ENCODE measurements around the gene TFCP2L1. TPM values are rescaled to one million over a fixed set of nuclear protein-coding genes. Genes with fewer than 3 reads are reported as not detected.
"Not testable (repeated sequence)": the region's sequence is repeated elsewhere in the genome, so short reads cannot be mapped to it uniquely, and the experiment has no call there.

Gene TFCP2L1
- total RNA-seq, 1 donor from 2014 or later = 0.30 TPM

- DNase-seq (ENCODE audit: missing footprints) (no peak), ATAC-seq (no peak)
- intact Hi-C loops (cut with DNase I) = no loop called here
Measured at GRCh38 chr2:121298476-121298875, 13.5 kb upstream of the TFCP2L1 start.

GRCh38 chr2:121297866-121298265 lies 12.9 kb upstream of the TFCP2L1 start:
- intact Hi-C loops (cut with DNase I); ATAC-seq; DNase-seq (ENCODE audit: missing footprints): not testable (repeated sequence)

GRCh38 chr2:121297217-121297830 lies 12.3 kb upstream of the TFCP2L1 start:
- intact Hi-C loops (cut with DNase I) = no loop called here
- DNase-seq (ENCODE audit: missing footprints) (no peak), ATAC-seq (no peak)

- DNase-seq (ENCODE audit: missing footprints) = no peak
- intact Hi-C loops (cut with DNase I) = no loop called here
- no peak for ATAC-seq
Measured at GRCh38 chr2:121295911-121296650, 11.1 kb upstream of the TFCP2L1 start.

- DNase-seq (ENCODE audit: missing footprints) (no peak), ATAC-seq (no peak)
- intact Hi-C loops (cut with DNase I) = no loop called here
Measured at GRCh38 chr2:121294881-121295840, 10.2 kb upstream of the TFCP2L1 start.

- no peak for DNase-seq (ENCODE audit: missing footprints)
- ATAC-seq = peak; percentile 76
- intact Hi-C loops (cut with DNase I) = no loop called here
Measured at GRCh38 chr2:121293450-121294325, 8.7 kb upstream of the TFCP2L1 start.

- DNase-seq (ENCODE audit: missing footprints) (no peak), ATAC-seq (no peak)
- intact Hi-C loops (cut with DNase I) = no loop called here
Measured at GRCh38 chr2:121291251-121291580, 6.2 kb upstream of the TFCP2L1 start.

GRCh38 chr2:121289271-121289670 lies 4.3 kb upstream of the TFCP2L1 start:
- intact Hi-C loops (cut with DNase I) = no loop called here
- ATAC-seq (no peak), DNase-seq (ENCODE audit: missing footprints) (no peak)

- intact Hi-C loops (cut with DNase I) = no loop called here
- DNase-seq (ENCODE audit: missing footprints) (no peak), ATAC-seq (no peak)
Measured at GRCh38 chr2:121288454-121289231, 3.6 kb upstream of the TFCP2L1 start.

GRCh38 chr2:121287956-121288355 lies 3.0 kb upstream of the TFCP2L1 start:
- intact Hi-C loops (cut with DNase I) = no loop called here
- ATAC-seq = no peak
- DNase-seq (ENCODE audit: missing footprints) = no peak

GRCh38 chr2:121287146-121287798 lies 2.3 kb upstream of the TFCP2L1 start:
- no peak for DNase-seq (ENCODE audit: missing footprints)
- intact Hi-C loops (cut with DNase I) = no loop called here
- ATAC-seq = peak; percentile 54

GRCh38 chr2:121286506-121286905 lies 1.5 kb upstream of the TFCP2L1 start:
- intact Hi-C loops (cut with DNase I) = no loop called here
- DNase-seq (ENCODE audit: missing footprints) (no peak), ATAC-seq (no peak)

GRCh38 chr2:121285926-121286325 lies 924 bp upstream of the TFCP2L1 start:
- DNase-seq (ENCODE audit: missing footprints) (no peak), ATAC-seq (no peak)
- intact Hi-C loops (cut with DNase I) = no loop called here

- ATAC-seq = no peak
- DNase-seq (ENCODE audit: missing footprints) = no peak
- intact Hi-C loops (cut with DNase I) = no loop called here
Measured at GRCh38 chr2:121283670-121284462, 1.1 kb downstream of the TFCP2L1 start.

- no peak for ATAC-seq
- intact Hi-C loops (cut with DNase I) = no loop called here
- DNase-seq (ENCODE audit: missing footprints) = no peak
Measured at GRCh38 chr2:121282800-121283385, 2.1 kb downstream of the TFCP2L1 start.

GRCh38 chr2:121281694-121282093 lies 3.3 kb downstream of the TFCP2L1 start:
- ATAC-seq = no peak
- intact Hi-C loops (cut with DNase I) = no loop called here
- DNase-seq (ENCODE audit: missing footprints) = no peak
